Hippocampal formation (tissue), 2 donors: ENCODE measurements around the gene S100A12.

Source experiments
- DNase-seq, 2 donors: peaks; one replicate each; lab custom pipeline; 2025; lab: John Stamatoyannopoulos, UW

Gene S100A12

DNA sequence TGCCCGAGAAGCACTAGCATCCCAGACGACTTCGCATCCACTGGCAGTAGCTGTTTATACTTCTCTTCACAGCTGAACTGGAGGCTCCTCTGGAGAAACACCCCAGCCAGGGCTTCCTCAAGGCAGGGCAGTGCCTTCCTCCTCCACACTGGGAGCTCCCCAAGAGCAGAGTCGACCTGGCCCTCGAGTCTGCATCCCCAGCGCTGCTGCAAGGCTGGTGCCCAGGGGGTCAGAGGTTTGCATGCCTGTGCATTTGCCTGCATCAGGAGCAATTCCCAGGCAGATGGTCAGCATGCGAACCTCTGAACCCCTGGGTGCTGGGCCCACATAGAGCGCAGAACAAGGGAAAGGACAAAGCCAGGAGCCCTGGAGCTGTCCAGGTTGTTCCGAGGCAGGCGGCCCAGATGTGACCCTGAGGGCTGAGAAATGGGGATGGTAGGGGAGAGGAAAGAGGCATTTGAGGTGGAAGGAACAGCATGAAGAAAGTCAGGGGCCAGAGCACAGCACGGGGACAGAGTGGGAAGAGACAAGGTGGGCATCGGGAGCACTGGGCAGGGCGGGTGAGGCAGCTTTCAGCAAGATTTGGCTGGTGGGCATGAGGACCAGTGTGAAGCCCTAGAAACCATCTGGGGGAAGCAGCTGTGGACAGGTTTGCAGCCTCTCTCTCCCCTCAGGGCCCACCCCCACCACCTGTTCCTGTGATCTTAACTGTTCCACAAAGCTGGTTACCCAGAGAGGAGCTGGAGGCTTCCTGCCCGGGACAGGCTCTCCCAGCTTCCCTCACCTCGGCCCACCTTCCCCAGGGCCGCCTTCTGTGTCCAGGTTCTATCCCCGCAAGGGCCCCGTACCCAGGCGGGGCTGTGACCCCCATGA lies 21.9 kb upstream of the S100A12 start:
- DNase-seq: no peak

GRCh38 chr1:153396461-153396860 lies 21.0 kb upstream of the S100A12 start:
- no peak for DNase-seq

DNA sequence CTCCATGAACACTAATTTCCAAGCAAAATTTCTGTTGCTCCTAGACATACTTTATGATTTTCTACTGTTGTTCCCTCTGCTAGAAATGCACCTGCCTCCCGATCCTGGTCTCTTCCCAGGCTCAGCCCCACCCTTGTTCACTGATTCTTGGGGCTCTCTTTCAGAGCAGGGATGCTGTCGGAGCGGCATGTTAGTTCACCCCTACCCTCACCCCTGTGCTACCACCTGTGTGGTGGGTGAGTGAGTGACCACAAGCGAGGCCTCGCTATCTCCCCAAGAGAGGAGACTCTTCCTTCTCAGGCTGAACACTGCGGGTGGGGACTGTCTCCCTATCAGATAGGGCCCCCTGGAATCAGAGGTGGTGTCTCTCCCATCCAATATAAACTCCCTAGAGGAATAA lies 20.4 kb upstream of the S100A12 start:
- no peak for DNase-seq

DNA sequence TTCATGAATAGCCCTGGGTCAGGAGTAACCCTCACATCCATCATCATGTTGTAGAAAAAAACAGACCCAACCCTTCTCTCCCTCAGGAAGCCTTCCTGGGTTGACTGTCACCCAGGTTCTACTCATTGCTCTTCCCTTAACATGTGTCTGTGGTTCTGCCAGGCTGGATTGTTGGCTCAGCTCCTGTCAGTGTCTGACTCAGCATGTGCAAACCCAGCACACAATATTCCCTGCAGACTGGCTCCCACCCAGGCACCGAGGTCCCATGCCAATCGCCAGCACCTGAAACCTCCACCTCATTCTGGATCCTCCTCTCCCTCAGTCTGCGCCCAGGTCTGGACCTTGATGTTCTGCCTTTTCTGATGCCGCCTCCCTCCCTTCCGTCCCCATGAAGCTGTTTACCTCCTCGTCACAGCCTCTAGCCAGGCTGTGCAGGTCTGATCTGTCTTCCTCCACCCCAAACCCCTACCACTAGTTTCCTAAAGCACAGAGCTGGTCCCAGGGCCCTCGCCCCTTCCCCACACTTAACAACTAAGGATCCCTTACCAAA lies 19.8 kb upstream of the S100A12 start:
- DNase-seq: no peak

- no peak for DNase-seq
Observed at GRCh38 chr1:153394391-153394790, 19.0 kb upstream of the S100A12 start.

GRCh38 chr1:153393926-153394325 lies 18.5 kb upstream of the S100A12 start:
- no peak for DNase-seq

- no peak for DNase-seq
Observed at GRCh38 chr1:153392822-153393221, 17.4 kb upstream of the S100A12 start.

- DNase-seq: no peak
Observed at GRCh38 chr1:153392258-153392657, 16.8 kb upstream of the S100A12 start.

GRCh38 chr1:153390938-153391710 lies 15.7 kb upstream of the S100A12 start, which contains the start of gene S100A8:
Gene S100A8, minus strand, starts transcription at chr1:153391073. Its CDS starts 538 bp downstream, at chr1:153390535.
- no peak for DNase-seq

- DNase-seq: no peak
Observed at GRCh38 chr1:153389973-153390879, 14.8 kb upstream of the S100A12 start.

DNA sequence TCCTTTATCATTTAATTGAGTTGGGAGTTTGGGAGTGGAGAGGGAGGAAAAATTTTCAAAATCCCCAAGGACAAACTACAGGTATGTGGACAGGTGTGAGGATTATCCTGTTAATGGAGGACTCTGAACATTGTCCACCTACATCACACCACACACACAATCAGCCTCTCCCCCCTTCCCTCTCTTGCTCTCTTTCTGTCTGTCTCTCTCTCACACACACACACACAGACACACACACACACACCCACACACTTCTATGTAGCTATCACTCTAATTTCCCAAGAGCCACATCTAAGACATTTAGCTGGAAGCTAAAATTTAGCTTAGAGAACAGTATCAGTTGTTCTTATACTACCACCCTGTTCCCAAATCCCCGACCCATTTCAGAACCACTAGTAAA lies 14.0 kb upstream of the S100A12 start:
- no peak for DNase-seq

GRCh38 chr1:153387785-153388184 lies 12.4 kb upstream of the S100A12 start:
- DNase-seq: no peak

DNA sequence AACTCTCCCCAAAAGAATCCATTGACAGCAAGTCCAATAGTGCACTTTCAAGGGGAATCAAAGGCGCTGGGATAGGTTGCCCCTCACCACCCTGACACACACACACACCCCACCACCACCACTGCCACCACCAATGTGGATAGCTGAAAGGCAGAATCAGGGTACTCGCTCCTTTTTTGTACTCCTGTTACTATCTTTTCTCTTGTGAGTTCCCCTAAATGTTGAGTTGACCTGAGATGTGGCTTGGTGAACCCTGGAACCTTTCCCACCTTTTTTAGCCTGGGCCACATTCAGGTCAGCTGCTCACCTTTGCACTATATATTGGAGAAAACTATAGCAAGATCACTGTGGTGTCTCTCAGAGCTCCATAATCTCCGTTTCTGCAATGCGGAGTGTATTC lies 11.6 kb upstream of the S100A12 start:
- no peak for DNase-seq

- DNase-seq: no peak
Observed at GRCh38 chr1:153386500-153386901, 11.1 kb upstream of the S100A12 start.

DNA sequence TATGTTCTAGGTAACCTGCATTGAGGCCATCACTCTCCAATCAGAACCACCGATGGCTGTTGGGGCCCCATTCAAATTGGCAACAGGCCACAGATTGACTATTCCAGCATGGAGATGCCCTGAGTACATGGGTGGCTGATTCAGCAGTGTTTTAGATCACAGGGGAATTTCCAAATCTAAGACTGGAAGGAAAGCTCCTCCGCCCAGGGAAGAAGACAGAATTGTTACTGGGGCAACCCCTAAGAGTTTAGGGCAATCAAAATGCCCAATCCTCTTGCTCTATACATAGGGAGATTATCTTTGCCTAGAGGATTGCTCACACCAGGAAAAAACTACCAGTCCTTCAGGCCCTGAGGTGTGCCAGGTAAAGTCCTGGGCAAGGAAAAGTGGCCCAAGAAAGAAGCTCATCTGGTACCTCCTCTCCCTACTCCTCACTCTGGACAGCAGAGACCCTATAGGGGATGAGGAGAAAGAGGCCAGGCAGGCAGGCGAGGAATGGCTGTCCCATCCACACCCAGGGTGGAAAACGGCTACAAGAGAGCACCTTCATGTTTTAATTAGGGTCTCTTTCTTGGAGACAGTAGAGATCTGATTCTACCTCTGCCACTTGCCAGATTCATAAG lies 9.6 kb upstream of the S100A12 start:
- no peak for DNase-seq

DNA sequence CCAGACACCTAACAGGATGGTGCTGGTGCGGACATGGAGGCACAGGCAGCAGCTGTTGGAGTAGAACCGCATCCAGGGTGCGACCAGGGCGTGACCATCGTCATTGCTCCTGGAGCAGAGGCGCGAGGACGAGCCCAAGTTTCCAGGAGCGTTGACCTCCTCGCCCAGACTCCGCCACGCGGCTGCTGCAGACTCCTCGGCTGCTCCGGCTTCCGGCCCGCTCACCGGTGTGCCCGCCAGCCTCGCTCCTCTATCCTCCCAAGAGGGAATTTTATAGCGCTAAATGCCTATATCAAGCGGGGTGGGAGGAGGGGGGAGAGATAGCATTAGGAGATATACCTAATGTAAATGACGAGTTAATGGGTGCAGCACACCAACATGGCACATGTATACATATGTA lies 5.3 kb upstream of the S100A12 start:
- no peak for DNase-seq

- no peak for DNase-seq
Observed at GRCh38 chr1:153379591-153379990, 4.2 kb upstream of the S100A12 start.

- no peak for DNase-seq
Observed at GRCh38 chr1:153374071-153374470, 1.4 kb downstream of the S100A12 start.

- DNase-seq: no peak
Observed at GRCh38 chr1:153372571-153372970, 2.9 kb downstream of the S100A12 start.

DNA sequence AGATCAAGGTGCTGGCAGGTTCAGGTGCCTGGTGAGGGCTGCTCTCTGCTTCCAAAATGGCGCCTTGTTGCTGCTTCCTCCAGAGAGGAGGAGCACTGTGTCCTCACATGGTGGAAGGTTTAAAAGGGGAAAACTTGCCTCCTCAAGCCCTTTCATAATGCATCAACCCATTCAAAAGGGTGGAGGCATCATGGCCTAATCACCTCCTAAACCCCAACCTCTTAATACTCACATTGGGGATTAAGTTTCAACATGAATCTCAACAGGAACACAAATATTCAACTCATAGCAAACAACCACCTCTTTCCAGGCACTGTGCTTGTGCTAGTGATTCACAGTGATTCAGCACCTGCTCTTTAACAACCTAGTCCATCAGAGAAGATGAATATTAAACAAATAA lies 4.2 kb downstream of the S100A12 start:
- DNase-seq: no peak

- no peak for DNase-seq
Observed at GRCh38 chr1:153370146-153370545, 5.3 kb downstream of the S100A12 start.
